Muscle layer of colon (tissue), 2 donors: ENCODE data around the gene SDK2.

Experiments
- H3K27ac ChIP-seq: one replicate; pipeline ENCODE4 v1.7.0; 2013; ENCODE audit warnings: low read depth, mild to moderate bottlenecking, low read length, moderate library complexity
- H3K27me3 ChIP-seq, 2 donors: one replicate each; pipeline ENCODE4 v1.7.0; 2013; ENCODE audit warnings: low read length in 2 of 2, mild to moderate bottlenecking in 2 of 2; ENCODE audit not compliant: insufficient read depth in 2 of 2, control insufficient read depth in 1 of 2
- H3K36me3 ChIP-seq: one replicate; pipeline ENCODE4 v1.7.0; 2013; ENCODE audit warnings: mild to moderate bottlenecking, low read length; ENCODE audit not compliant: insufficient read depth
- H3K4me1 ChIP-seq: one replicate; pipeline ENCODE4 v1.7.0; 2013; ENCODE audit warnings: mild to moderate bottlenecking, low read length; ENCODE audit not compliant: insufficient read depth
- H3K4me3 ChIP-seq, 2 donors: one replicate each; pipeline ENCODE4 v1.7.0; 2013; ENCODE audit warnings: low read length in 2 of 2, low read depth in 1 of 2, mild to moderate bottlenecking in 1 of 2, moderate library complexity in 1 of 2
- H3K9ac ChIP-seq: one replicate; pipeline ENCODE4 v1.7.0; 2013; ENCODE audit warnings: low read length
- H3K9me3 ChIP-seq: one replicate; pipeline ENCODE4 v1.7.0; 2013; ENCODE audit warnings: mild to moderate bottlenecking, low read length
- donor health status: abdominal sarcoma.
- donor health status: Adenocarcinoma of cecum.

SDK2 gene

DNA sequence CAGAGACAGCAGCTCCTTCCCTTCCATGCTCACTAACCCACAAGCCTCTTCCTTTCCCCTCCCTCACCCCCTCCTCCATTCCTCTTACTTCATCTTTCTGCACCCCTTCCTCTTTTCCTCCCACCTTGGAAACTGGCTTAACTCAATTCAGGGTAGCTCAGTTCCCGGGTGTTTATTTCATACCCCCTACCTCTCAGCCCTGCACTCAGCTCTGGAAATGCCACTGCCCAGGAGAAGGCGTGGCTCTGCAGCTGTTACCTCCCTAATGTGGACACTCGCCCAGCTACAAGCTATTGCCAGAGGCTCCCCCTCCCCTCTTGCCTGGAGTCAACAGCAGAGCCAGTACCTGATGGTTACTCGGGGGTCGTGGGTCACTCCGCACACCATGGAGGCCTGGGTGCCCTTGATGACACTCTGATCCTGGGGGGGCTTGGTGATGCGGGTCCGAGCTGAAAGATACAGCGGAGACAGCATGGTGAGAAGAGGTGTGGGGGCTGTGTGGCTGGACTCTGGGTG, 214.0 kb downstream of the SDK2 start:
- Histone ChIP-seq H3K4me3 (no peak overlapping the region), H3K36me3 (no peaks in the 10 kb centered on the region), H3K4me1 (peaks cover 6% of the 10 kb centered on the region), H3K9me3 (no peaks in the 10 kb centered on the region), H3K27me3 (peaks cover 0 to 6% of the 10 kb centered on the region in 2 donors), H3K27ac (no peak overlapping the region), H3K9ac (no peak overlapping the region)

DNA sequence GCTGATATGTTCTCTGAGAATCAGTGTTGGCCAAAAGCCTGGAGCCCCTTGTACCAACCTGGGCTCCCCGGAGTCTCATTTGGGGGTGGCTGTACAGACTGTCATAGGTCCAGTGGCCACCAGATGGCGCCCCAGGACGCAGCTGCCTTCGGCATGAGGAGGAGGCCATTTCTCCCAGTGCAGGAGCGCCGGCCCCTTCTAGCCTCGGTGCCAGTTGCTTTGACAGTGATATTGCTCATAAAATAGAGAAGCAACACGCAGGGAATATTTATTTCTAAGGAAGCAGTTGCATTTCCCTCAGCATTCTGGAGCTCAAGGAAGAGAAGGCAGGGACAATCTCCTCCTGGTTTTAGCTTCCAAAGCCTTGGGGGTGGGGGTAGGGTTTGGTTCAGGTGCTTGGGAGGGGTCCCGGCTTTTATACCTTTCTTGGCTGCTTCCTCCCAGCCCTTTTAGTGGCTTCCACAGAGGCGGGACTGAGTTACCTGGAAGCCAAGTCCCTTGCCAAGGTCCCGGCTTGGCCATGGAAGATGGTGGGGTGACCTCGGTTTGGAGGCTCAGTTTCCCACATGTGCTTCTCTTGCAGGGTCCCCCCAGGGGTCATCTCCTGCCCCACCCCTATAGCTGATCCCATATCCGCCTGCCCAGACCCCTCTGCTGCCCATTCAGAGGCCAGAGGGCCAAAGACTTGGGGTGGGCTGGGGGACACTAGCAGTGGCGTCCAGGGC, 214.6 kb downstream of the SDK2 start:
- H3K4me3 ChIP-seq = peak overlapping the region in 1 of 2 donors; percentile 5
- peaks cover 6% of the 10 kb centered on the region for H3K4me1 ChIP-seq
- H3K9me3 ChIP-seq = no peaks in the 10 kb centered on the region
- H3K27ac ChIP-seq = no peak overlapping the region
- H3K36me3 ChIP-seq = no peaks in the 10 kb centered on the region
- H3K9ac ChIP-seq = no peak overlapping the region
- peaks cover 0 to 6% of the 10 kb centered on the region in 2 donors for H3K27me3 ChIP-seq

DNA sequence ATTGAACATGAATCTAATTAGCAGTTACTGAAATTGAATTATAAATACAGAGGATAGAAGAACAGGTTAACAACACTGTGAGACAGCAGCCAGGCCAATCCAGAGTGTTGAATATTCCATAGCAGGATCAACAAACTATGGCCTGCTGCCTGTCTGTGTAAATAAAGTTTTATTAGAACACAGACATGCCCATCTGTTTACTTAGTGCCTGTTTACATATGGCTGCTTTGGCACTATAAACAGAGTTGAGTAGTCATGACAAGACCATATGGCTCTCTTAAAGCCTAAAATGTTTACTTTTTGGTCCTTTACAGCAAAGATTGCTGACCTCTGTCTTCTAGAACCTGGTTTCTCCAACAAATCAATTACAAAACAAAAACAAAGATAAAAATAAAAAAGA, 217.0 kb downstream of the SDK2 start:
- H3K27me3 ChIP-seq = peaks cover 0 to 6% of the 10 kb centered on the region in 2 donors
- H3K9ac ChIP-seq = no peak overlapping the region
- no peaks in the 10 kb centered on the region for H3K36me3 ChIP-seq
- H3K9me3 ChIP-seq = no peaks in the 10 kb centered on the region
- no peak overlapping the region for H3K4me3 ChIP-seq
- no peak overlapping the region for H3K27ac ChIP-seq
- H3K4me1 ChIP-seq = peaks cover 6% of the 10 kb centered on the region

DNA sequence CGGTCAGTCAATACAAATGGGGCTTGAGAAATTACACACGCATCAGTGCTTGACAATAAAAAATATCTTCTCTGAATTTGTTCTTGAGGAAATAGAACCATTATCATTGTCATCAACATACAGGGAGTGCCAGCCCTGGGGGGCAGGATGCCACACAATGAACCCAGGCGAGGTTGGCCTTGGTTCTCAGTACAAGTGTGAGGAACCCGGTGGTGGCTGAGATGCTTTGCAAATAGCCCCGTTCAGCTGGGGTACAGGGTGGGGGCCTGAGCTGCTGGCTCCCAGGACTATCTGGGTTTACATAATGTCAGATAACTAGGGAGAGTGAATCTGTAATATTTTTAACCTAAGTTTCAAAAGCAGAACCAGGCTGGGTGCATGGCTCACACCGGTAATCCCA, 219.7 kb downstream of the SDK2 start:
- no peak overlapping the region for H3K4me3 ChIP-seq
- H3K9me3 ChIP-seq = no peaks in the 10 kb centered on the region
- H3K9ac ChIP-seq = no peak overlapping the region
- H3K27me3 ChIP-seq = no peaks in the 10 kb centered on the region
- peaks cover 2% of the 10 kb centered on the region for H3K4me1 ChIP-seq
- no peaks in the 10 kb centered on the region for H3K36me3 ChIP-seq
- no peak overlapping the region for H3K27ac ChIP-seq

DNA sequence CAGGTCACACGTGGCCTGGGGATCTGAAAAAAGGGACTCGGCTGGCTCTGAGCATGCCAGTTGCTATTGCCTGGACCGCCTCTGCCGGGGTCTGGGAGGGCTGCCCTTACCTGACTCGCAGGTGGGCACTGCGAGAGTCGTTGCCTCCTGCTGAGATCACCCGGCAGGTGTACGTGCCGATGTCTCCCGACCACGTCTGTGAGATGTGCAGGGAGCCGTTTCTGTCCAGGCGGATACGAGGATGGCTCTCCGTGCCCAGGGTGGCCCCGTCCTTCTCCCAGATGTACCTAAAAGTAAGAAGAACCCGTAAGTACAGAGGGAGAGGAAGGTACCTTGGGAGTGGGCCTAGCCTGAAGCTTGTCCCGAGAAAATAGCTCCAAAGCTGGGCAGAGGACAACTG, 220.4 kb downstream of the SDK2 start:
- no peaks in the 10 kb centered on the region for H3K9me3 ChIP-seq
- no peaks in the 10 kb centered on the region for H3K4me1 ChIP-seq
- no peak overlapping the region for H3K9ac ChIP-seq
- H3K27ac ChIP-seq = no peak overlapping the region
- H3K4me3 ChIP-seq = no peak overlapping the region
- no peaks in the 10 kb centered on the region for H3K36me3 ChIP-seq
- H3K27me3 ChIP-seq = no peaks in the 10 kb centered on the region

- no peak overlapping the region for H3K27ac ChIP-seq
- H3K27me3 ChIP-seq = no peaks in the 10 kb centered on the region
Measured at GRCh38 chr17:73423159-73423715, 221.0 kb downstream of the SDK2 start.

GRCh38 chr17:73422121-73422520, 222.1 kb downstream of the SDK2 start:
- no peaks in the 10 kb centered on the region for H3K27me3 ChIP-seq
- H3K9me3 ChIP-seq = no peaks in the 10 kb centered on the region
- no peaks in the 10 kb centered on the region for H3K4me1 ChIP-seq
- H3K27ac ChIP-seq = no peak overlapping the region
- no peak overlapping the region for H3K4me3 ChIP-seq
- no peak overlapping the region for H3K9ac ChIP-seq
- no peaks in the 10 kb centered on the region for H3K36me3 ChIP-seq

More at GRCh38 chr17:73423159-73423715, 221.0 kb downstream of the SDK2 start:
- Histone ChIP-seq H3K4me1 (no peaks in the 10 kb centered on the region), H3K9me3 (no peaks in the 10 kb centered on the region), H3K36me3 (no peaks in the 10 kb centered on the region), H3K9ac (no peak overlapping the region), H3K4me3 (no peak overlapping the region)

DNA sequence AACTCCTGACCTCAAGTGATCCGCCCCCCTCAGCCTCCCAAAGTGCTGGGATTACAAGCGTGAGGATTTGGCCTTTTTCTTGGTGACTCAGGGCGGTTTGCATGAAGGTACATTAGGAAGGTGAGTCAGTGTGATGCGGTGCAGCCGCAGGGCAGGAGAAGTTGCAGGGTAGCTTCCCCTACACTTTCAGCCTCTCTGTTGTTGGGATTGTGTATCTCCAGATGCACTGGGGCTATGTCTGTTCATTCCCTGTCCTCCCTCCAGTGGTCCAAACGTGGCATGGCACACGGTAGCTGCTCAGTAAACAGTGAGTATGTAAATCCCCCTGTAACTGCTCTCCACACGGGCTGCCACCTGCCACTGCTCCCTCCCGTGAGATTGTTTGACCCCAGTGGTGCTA, 223.3 kb downstream of the SDK2 start:
- Histone ChIP-seq H3K36me3 (no peaks in the 10 kb centered on the region), H3K9ac (no peak overlapping the region), H3K4me3 (no peak overlapping the region), H3K27ac (no peak overlapping the region), H3K27me3 (no peaks in the 10 kb centered on the region), H3K4me1 (no peaks in the 10 kb centered on the region), H3K9me3 (no peaks in the 10 kb centered on the region)

GRCh38 chr17:73419881-73420280, 224.4 kb downstream of the SDK2 start:
- Histone ChIP-seq H3K9me3 (no peaks in the 10 kb centered on the region), H3K9ac (no peak overlapping the region), H3K27me3 (no peaks in the 10 kb centered on the region), H3K4me1 (no peaks in the 10 kb centered on the region), H3K27ac (no peak overlapping the region), H3K4me3 (no peak overlapping the region), H3K36me3 (no peaks in the 10 kb centered on the region)

- Histone ChIP-seq H3K4me1 (no peaks in the 10 kb centered on the region), H3K9ac (no peak overlapping the region), H3K9me3 (no peaks in the 10 kb centered on the region), H3K4me3 (no peak overlapping the region), H3K27ac (no peak overlapping the region), H3K27me3 (no peaks in the 10 kb centered on the region), H3K36me3 (no peaks in the 10 kb centered on the region)
Measured at GRCh38 chr17:73419051-73419450, 225.2 kb downstream of the SDK2 start.

- Histone ChIP-seq H3K27me3 (no peaks in the 10 kb centered on the region), H3K9ac (no peak overlapping the region), H3K9me3 (no peaks in the 10 kb centered on the region), H3K36me3 (no peaks in the 10 kb centered on the region), H3K27ac (no peak overlapping the region), H3K4me3 (no peak overlapping the region), H3K4me1 (no peaks in the 10 kb centered on the region)
Measured at GRCh38 chr17:73415782-73416181, 228.5 kb downstream of the SDK2 start.
